NCI-H2196 treated with DMSO at 0.1 percent for 48 hours (cell line): ENCODE data around the gene LCN15.
"Not testable (repeated sequence)": the region's sequence is repeated elsewhere in the genome, so short reads cannot be mapped to it uniquely, and the experiment has no call there.

Experiments used
- DNase-seq: peaks from one replicate; lab custom pipeline; 2025; ENCODE audit not compliant: unreplicated experiment; lab: John Stamatoyannopoulos, UW

Gene LCN15

GRCh38 chr9:136775191-136775590 lies 10.9 kb upstream of the LCN15 start:
- DNase-seq: no peak

DNA sequence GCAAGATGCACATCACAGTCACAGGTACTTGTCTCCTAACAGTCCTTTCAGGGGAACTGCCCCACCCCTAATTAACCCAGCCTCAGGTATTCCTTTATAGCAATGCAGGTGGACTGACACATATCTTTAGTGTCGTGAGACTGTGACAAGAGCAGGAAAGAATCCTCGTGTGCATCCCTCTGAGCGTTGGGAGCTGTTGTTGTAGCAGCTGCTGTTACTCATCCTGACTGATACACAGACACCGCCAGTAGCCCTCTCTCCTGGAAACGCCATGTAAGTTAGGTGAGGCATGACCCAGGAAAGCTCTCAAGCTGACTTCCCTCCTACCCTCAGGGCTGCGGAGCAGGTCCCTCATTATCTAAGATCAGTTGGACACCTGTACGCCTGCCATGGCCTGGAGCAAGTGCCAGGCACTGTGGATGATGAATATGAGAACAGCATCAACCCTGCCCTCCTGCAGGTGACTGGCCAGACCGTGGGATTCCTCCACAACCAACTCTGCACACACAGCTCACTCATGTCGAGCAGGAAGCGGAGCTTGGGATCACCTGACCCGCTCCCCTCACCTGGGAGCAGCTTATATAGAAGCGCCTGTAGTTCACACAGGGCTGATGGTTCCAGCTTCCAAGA lies 10.2 kb upstream of the LCN15 start:
- DNase-seq: no peak

DNA sequence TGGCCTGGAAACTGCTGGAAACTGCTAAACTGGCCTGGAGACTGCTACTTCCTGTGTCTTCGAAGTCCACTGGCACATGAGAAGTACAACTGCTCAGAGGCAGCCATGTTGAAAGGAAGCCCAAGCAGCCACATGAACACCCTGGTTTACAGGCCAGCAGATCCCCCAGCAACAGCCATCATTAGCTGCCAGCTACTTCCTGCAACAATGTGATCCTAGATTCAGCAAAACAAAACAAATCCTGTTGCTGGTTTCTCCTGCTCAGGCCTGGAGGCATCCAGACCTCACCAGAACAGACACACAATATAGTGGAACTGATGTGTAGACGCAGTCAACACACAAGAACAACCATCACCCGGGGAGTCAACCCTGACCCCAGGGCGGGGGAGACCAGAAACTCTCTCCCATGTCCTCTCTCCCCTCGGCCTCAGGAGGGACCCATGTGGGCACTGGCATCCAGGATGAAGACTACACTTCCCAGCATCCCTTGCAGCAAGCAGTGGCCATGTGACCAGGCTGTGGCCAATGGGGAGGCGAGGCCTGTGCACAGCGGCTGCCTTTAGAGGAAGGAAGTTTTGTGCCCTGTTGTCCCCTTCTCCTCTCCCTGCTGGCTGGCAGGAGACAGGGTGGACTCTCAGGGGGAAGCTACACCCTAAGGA lies 9.2 kb upstream of the LCN15 start:
- DNase-seq: no peak

DNA sequence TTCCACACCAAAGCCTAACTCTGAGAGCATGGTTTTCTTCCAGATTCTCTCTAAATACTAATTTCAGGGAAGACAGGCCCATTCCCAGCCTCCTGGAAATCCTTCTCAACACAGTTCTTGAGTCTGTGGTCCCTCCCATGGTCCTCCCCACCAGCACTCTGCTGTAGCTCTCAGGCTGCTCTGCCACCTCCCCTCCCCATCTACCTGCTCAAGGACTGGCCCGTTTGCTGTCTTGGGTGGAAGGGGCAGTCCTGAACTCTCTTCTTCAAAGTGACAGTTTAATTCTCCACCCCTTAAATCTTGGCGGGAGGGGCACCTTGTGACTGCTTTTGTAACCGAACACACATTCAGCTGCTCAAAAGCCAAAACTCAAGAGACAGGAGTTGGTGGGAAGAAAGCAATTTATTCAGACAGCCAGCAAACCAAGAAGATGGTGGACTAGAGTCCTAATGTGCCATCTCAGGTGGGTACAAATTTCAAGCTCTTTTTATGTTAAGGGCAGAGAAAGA lies 7.6 kb upstream of the LCN15 start:
- DNase-seq: no peak

DNA sequence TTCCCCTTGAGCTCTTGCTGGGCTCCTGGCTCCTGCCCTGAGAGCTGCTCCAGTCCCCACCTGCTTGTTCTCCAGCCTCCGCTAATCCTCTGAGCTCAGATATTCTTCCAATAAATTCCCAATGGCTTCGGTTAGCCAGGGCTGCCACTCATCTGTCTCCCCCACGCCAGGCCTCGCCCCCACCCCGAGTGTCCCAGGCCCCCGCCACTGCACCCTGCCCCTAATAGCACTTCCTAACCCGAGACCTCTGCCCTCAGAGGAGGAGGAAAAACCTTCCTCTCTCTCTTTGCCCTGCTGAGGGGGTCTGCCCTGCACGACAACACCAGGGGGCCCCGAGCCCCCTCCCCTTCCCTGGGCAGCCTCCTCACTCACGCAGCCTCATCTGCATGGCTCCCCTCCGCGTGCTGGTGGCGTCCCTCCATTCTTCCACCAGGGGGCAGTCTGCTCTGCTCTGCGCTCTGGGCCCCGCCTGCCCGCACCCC lies 5.4 kb upstream of the LCN15 start:
- DNase-seq: no peak

- DNase-seq: peak; percentile 39
Observed at GRCh38 chr9:136766410-136767120, 2.2 kb upstream of the LCN15 start.

GRCh38 chr9:136765745-136766409 lies 1.6 kb upstream of the LCN15 start:
- DNase-seq: not testable (repeated sequence)

DNA sequence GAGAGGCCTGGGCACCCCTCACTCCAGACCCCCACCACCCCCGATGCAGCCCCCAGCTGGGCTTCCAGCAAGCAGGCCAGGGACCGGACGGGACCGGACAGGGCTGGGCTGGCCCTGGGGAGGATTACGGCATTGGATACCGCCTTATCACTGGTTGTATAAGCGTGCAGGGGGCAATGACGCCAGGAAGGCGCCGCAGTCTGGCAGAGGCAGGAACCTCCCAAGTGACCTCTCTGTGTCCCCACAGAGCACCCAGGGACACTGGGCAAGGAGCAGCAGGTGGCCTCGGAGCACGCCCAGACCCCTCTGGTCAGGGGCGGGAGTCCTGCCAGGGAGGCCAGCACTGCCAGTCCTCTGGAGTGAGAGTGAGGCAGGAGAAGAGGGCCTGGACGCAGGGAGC lies 723 bp upstream of the LCN15 start:
- no peak for DNase-seq

DNA sequence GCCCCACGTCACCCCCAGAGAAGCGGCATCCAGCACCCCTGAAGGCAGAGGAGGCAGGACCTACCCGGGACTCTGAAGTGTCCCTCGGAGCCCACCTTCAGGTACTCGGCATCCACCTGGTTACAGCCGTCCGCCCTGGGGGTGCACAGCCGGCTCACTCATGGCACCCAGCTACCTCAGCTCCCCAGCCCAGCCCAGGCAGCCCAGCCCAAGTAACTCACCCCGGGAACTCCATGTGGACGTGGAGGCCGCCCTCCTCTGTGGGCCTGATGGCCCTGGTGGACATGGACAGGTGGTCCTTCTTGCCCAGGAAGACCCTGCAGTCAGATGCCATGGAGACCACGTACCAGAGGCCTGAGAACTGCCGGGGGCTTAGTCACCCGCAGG lies 676 bp downstream of the LCN15 start:
- DNase-seq: no peak

GRCh38 chr9:136762915-136763648 lies 1.2 kb downstream of the LCN15 start:
- DNase-seq: no peak

DNA sequence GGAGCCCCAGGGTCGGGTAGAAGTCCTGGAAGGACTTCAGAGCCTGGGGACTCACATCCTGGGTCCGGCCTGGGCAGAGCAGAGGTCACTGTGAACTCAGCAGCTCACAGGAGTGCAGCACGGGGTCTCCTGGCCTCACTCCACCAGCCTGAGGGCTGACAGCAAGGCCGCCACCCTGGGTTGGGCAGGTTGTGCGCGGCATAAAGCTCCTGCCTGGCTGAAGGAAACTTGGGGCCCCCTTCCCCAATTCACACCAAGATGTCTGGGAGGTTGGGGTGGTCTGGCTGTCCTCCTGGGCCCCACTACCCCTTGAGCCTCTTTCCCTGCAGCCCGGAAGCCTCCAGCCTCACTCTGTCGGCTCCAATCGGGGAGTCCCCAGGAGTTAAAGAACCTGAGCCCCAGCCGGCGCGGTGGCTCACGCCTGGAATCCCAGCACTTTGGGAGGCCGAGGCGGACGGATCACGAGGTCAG lies 2.1 kb downstream of the LCN15 start:
- DNase-seq: no peak

DNA sequence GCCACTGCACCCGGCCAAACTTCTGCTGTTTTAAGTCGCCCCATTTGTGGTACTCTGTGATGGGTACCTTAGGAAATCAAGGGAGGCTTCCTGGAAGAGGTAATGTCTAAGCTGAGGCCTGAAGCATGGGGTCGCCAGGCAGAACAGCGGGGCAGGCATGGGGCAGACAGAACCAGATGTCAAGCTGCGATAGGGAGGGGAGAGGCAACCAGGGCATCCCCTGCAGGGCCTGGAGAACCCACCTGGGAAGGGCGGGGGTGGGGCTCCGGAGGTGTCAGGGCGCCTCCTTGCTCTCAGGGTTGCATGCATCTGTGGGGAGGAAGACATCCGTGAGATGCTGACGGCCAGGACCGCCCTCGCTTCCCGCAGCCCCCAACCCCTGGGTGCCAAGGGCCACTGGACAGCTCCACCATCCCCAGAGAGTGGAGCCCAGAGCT lies 2.8 kb downstream of the LCN15 start:
- DNase-seq: no peak

DNA sequence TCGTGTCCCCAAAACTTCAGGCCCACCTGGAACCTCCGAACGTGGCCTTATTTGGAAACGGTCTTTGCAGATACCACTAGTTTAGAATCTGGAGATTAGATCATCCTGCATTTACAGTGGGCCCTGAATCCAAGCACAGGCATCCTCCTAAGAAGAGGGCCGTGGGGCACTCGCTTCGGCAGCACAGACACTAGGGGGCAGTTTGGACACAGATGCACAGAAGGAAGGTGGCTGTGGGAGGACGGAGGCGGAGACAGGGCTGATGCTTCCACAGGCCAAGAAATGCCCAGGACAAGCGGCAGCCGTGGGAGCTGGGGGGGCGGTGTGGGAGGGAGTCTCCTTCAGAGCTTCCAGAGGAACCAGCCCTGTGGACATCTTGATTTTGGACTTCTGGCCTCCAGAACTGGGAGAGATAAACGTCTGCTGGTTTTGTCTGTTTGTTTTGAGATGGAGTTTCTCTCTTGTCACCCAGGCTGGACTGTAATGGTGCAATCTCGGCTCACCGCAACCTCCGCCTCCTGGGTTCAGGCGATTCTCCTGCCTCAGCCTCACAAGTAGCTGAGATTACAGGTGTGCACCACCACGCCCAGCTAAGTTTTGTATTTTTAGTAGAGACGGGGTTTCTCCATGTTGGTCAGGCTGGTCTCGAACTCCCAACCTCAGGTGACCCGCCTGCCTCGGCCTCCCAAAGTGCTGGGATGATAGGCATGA lies 3.3 kb downstream of the LCN15 start:
- DNase-seq: not testable (repeated sequence)

DNA sequence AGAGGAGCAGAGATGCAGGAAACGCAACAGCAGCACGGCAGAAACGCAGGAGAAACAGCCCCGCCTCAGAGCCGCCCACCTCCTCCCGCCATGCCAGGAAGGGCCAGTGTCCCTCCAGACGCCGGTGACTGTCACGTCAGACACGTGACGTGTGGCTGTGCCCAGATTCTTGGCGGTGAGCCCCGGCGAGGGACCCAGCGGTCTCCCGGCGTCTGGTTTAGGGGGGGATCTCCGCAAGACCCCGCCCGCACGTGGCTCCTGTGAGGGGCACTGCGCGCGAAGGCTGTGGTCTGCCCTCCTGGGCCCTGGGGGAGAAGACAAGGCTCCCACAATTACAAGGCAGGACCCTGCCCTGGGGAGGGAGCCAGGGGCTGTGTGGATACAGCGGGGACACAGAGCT lies 3.9 kb downstream of the LCN15 start:
- no peak for DNase-seq

GRCh38 chr9:136759436-136760325 lies 4.6 kb downstream of the LCN15 start:
- no peak for DNase-seq

DNA sequence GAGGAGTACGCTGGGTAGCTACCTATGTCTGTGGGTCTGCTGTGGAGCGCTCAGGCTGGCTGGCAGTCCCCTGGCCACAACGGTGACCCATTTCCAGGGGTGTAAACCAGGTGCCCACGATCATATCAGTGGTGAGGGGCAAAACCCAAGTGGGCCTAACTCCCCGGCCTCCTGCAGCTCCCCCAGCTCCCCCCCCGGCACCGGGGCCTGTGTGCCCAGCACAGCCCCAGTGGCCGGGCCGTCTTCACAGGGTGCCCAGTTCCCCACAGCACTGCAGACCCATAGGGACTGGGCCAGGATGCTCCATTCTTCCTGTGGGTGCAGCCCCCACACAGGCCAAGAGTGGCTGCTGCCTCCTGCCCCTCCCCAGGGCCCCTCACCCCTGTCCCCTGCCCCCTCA lies 5.3 kb downstream of the LCN15 start:
- DNase-seq: no peak

DNA sequence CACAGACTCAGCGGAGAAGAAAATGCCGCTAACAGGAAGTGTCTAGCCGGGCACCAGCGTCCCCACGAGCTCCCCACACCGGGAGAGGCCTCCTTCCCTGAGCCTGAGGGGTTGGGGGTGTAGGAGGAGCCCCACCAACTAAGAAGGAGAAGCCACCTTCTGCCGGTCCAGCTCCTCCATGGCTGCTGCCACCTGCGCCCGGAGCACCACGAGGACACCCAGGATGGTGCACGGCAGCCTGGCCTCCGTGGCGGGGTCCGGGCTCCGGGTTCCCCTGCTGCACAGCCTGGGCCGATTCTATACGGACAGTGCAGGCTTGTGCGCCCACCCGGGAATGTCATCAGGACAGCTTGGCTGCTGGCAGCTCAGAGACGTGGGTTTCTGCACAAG lies 6.6 kb downstream of the LCN15 start:
- no peak for DNase-seq

- no peak for DNase-seq
Observed at GRCh38 chr9:136757328-136757727, 7.0 kb downstream of the LCN15 start.

DNA sequence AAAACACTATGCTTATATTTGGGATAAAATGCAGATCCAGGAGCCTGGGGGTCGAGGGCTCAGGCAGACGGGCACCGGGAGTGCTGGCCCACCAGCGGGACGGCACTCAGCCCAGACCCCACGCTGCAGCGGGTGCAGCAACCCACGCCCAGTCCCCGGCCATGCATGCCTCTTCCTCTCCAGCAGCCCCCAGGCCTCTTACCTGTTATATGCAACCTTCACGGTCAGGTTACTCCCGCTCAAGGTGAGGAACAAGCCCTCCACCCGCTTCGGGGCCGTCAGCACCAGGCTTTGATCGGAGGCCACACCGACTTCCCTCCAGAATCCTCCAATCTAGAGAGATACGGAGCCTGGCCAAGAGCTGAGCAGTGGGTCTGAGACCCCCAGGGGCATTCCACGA lies 7.5 kb downstream of the LCN15 start:
- no peak for DNase-seq
